ENCODE measurements around the gene STAT5B.

DNA sequence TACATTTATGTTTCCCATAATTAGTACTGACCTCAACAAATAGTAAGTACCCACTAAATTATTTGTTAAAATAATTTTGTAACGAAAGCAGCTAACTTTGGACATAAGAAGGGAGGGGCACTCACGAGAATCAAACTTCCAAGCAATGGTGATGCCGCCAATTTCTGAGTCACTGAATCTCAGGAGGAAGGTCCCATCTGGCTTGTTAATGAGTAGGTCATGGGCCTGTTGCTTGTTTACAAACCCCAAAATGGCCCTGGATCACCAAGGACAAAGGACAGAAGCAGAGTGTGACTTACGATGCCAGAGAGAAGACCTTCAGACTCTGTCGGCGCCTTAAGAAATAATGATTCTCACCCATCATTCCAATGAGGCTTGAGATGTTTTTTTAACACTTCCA lies 66.1 kb downstream of the STAT5B start:
- TF ChIP-seq ZFX (IDR thresholded peaks at IDR 0.05) (no peak), EZH2phosphoT487 (IDR thresholded peaks at IDR 0.05; ENCODE audit: borderline replicate concordance) (no peak), CEBPB (IDR thresholded peaks at IDR 0.05; ENCODE audit: low read depth) (no peak), TCF7L2 (IDR thresholded peaks at IDR 0.05; ENCODE audit: borderline replicate concordance, extremely low read depth, insufficient read depth, insufficient read length) (no peak), POLR2AphosphoS5 (IDR thresholded peaks at IDR 0.05; ENCODE audit: low read depth, low read length) (no peak), JUND (IDR thresholded peaks at IDR 0.05) (no peak), POLR2A (IDR thresholded peaks at IDR 0.05; ENCODE audit: borderline replicate concordance, extremely low read depth, insufficient read depth, insufficient read length) (no peak), EGR1 (IDR thresholded peaks at IDR 0.05; ENCODE audit: low read depth) (no peak), SP1 (IDR thresholded peaks at IDR 0.05; ENCODE audit: low read depth) (no peak), ZNF274 (IDR thresholded peaks at IDR 0.05; ENCODE audit: low read depth, low read length) (no peak)
- TF ChIP-seq, protein P1, sequence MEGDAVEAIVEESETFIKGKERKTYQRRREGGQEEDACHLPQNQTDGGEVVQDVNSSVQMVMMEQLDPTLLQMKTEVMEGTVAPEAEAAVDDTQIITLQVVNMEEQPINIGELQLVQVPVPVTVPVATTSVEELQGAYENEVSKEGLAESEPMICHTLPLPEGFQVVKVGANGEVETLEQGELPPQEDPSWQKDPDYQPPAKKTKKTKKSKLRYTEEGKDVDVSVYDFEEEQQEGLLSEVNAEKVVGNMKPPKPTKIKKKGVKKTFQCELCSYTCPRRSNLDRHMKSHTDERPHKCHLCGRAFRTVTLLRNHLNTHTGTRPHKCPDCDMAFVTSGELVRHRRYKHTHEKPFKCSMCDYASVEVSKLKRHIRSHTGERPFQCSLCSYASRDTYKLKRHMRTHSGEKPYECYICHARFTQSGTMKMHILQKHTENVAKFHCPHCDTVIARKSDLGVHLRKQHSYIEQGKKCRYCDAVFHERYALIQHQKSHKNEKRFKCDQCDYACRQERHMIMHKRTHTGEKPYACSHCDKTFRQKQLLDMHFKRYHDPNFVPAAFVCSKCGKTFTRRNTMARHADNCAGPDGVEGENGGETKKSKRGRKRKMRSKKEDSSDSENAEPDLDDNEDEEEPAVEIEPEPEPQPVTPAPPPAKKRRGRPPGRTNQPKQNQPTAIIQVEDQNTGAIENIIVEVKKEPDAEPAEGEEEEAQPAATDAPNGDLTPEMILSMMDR (IDR thresholded peaks at IDR 0.05 in 2 of 3, conservative IDR thresholded peaks at IDR 0.05 in 1 of 3; ENCODE audit: borderline replicate concordance in 1 of 3, insufficient read depth in 1 of 3, low read depth in 2 of 3, low read length in 2 of 3) = no peak
- TF ChIP-seq, protein P2, sequence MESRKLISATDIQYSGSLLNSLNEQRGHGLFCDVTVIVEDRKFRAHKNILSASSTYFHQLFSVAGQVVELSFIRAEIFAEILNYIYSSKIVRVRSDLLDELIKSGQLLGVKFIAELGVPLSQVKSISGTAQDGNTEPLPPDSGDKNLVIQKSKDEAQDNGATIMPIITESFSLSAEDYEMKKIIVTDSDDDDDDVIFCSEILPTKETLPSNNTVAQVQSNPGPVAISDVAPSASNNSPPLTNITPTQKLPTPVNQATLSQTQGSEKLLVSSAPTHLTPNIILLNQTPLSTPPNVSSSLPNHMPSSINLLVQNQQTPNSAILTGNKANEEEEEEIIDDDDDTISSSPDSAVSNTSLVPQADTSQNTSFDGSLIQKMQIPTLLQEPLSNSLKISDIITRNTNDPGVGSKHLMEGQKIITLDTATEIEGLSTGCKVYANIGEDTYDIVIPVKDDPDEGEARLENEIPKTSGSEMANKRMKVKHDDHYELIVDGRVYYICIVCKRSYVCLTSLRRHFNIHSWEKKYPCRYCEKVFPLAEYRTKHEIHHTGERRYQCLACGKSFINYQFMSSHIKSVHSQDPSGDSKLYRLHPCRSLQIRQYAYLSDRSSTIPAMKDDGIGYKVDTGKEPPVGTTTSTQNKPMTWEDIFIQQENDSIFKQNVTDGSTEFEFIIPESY (IDR thresholded peaks at IDR 0.05; ENCODE audit: extremely low read depth, insufficient replicate concordance, low read length) = no peak

Measured in HCT116 (cell line).